Hematopoietic multipotent progenitor cell (in vitro differentiated cells): ENCODE results near the gene ZNRD2. TPM values are rescaled to one million over a fixed set of nuclear protein-coding genes. Genes with fewer than 3 reads are reported as not detected.
A peak's percentile ranks its signal among the peaks of the same experiment; 100 is the strongest.

Experiments used
- DNase-seq, 3 donors: peaks; one replicate each; pipeline ENCODE4 v3.0.0-alpha.2; 2011 to 2015; ENCODE audit warnings: low read depth in 2 of 3, low spot score in 2 of 3
- total RNA-seq: library from RNA; depleted of rRNA; stranded (reverse); fragments of >200 nt; gene quantifications from one replicate; pipeline ENCODE4 v1.2.3, GENCODE V29; 2012

ZNRD2 gene
- total RNA-seq, 1 donor, result 48.7 TPM

DNA sequence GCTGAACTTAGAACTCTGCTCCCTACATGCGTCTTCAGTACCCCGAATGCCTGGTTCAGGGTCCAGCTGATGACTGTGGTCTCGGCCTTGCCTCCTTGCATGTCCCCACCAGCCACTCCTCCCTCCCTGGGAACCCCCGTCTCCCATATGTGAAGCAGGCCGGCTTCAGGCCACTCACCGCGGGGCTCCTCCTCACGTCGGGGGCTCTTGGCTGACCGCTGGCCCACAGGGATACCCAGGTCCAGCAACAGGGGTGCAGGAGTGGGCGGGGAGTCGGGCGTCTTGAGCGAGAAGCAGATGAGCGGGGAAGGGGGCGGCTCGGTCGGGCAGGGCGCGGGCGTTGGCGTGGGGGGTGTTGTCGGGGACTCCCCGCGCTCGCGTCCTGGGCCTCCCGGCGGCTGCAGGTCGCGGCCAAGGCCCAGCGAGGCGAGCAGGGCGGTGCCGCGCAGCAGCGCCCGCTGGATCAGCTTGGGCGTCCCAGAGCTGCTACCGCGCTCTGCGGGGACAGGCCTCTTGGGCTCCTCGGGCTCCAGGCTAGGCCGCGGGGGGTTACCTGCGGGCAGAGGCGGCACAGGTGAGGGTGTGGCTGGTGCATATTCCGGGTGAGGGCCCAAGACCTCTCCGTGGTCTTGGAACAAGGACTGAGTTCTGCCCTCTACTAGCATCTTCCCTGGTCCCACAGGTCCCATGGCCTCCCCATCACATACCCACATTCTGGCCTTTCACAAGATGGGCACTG is 29.1 kb downstream of the ZNRD2 start:
- no peak for DNase-seq

DNA sequence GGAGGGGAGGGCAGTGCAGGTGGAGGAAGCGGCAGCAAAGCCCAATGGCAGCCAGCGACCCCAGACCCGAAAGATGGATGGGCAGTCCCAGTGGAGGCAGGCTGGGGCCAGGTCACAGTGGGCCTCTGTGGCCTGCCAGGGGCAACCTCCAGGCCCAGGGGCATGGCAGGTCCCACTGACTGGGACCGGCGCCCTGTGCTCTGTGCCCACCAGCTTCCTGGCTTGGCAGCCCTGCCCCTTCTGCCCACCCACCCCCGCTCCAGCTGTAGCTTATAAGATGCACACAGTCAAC is 29.6 kb downstream of the ZNRD2 start:
- no peak for DNase-seq

DNA sequence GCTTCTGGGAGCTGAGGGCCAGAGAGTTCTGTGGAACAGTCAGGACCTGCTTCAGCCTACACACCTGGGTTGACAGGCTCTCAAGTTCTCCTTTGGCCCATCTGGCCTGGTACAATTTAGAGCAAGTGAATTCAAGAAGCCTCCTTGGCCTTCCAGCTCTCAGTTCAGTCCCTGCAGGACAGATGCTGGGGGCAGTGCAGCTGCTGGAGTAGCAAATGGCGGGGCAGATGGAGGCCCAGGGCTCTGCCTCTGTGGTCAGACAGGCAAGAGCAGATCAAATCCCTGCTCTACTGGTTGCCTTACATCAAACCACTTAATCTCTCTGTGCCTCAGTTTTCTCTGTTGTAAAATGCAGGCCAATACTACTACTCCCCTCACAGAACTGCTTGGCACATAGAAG is 34.0 kb downstream of the ZNRD2 start:
- DNase-seq, result no peak

DNA sequence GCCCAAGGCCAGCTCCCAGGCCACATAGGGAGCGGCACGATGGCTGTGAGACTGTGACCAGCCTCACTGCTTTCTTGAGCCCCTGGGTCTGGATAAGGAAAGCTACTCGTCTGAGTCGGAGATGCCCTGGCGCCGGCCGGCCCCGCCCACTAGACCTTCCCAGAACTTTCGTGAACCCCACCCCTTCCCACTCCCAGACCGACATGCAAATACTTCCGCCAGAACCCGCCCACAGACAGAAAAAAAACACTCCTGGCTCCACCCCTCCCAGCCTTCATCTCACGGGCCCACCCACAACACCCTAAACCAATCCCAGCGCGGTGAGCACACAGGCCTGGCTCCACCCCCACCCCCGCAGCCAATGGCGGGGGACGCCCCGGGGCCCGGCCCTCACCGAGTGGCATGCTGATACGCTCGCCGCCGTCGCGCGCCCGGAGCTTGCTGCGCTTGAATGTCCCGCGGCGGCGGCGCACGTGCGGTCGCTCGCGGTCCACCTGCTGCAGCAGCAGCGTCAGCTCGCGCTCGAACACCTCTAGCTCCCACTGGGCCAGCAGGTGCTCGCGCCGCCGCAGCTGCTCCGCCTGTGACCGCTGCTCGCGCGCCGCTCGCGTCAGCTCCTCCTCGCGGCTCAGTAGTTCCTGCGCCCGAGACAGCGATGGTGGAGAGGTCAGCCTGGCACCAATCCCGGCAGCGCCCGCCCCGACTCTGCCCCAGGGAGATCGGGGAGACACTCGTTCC is 36.8 kb downstream of the ZNRD2 start:
- DNase-seq, result no peak

DNA sequence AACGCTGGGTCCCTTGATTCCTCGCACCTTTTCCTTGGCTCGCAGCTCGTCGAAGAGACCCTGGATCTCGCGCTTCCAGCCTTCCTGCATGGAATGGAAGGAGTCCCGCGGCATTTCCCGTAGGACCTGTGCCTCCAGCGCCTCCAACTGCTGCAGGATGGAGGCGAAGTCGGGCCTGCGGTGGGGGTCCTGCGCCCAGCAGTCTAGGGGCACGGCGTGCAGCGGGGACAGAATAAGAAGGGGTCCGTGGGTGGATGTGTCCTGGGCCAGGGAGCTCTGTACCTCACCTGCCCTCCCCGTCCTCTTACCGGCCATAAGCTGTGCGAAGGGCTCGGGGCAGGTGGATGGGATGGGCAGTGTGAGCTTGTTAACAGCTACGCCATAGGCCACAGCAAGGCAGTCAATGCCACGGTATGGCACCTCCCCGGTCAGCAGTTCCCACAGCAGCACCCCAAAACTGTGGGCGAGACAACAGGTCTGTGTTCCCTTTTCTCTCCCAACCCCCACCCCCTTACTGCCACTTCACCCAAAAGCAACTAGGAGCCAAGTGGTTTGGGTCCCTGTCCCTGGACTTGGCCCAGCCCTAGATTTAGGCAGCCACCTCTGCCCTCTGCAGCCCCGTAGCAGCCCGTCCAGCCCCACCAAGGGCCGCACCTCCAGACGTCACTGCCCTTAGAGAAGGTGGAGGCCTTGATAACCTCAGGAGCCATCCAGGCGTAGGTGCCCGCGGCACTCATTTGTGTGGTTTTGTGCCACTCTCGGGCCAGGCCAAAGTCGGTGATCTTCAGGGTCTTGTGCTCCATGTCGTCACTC is 37.5 kb downstream of the ZNRD2 start:
- DNase-seq, result no peak

DNA sequence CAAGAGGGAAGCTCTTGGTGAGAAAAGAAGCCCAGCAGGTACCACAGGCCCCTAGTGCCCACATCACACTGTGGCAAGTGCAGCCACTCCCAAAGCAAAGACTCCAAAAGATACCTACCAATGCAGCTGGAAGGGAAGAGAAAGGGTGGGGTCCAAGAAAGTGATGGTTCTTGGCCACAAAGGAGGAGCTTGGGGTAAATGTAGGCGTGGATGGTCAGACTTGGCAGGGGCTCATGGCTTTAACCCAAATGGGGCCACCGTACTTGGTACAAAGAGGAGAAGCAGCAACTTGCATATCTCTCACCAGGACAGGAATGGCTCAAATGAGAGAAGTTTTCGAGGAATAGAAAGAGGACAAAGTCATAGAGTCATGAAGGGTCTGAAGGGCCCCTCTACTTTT is 39.0 kb downstream of the ZNRD2 start:
- no peak for DNase-seq

DNA sequence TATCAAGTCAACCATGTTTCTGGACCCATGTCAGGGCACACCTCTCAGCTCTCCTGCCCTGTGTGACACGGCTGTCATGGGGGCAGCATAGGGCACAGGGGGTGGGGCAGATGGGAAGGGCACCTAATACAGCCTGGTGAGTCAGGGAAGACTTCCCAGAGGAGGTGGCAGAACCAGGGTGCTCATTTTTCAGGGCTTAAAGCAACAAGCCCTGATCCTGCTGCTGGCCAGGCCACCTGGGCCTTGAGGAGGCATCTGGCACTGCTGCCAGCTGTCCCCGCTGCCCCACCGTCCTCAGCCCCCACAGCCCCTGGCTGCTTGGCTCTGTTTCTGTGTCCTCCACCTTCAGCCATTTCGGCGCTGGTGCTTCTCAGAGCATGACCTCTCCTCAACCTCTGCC is 39.4 kb downstream of the ZNRD2 start:
- no peak for DNase-seq

DNA sequence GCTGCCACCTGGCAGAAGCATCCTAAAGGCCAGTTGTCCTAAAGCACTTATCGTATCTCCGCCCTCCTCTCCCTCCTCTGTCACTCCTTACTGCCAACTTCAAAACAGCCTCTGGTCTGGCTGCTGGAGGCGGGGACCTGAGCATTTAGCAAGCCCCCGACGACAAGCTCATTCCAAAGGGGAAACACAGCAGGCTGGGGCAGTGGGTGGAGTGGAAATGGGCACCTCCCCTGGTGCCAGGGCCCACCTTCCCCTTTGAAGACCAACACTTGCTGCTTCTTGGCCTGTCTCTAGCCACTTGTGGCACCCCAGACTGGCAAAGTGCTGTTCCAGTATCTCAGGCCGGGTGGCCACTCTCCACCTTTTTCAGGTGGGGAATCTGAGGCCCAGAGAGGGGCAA is 40.1 kb downstream of the ZNRD2 start:
- no peak for DNase-seq

DNA sequence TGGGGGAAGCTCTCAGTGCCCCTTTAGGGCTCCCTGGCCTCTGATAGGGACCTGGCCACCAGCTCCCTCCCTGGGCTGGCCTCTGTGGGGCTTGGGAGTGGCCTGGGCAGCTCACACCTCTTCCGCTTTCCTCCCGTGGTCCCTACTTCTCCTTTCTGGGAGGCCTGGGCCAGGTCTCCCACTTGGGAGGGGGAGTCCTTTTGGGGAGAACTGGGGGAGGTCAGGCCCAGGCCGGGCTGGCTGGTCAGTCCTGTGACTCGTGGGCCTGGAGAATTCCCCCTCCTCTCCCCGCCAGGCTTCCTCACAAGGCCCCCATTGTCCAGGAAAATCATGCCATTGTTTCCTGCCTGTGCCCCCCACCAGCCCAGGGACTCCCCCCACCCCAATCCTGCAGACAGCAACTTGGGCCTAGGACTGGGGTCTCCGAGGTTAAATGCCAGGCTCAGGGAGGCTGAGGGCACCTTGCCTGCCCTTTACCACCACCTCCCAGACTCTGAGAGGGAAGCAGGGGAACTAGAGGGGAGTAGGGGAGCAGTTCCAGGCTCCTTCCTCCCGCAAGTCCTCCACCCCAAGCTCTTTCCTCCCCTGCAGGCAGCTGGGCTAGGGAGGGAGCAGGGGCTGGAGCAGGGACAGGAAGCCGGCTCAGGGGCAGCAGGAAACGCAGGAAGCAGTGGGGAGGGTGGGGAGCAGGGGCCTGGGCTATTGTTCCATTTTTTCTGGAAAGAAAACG is 40.9 kb downstream of the ZNRD2 start:
- peak in 1 of 3 donors; percentile 60 for DNase-seq

DNA sequence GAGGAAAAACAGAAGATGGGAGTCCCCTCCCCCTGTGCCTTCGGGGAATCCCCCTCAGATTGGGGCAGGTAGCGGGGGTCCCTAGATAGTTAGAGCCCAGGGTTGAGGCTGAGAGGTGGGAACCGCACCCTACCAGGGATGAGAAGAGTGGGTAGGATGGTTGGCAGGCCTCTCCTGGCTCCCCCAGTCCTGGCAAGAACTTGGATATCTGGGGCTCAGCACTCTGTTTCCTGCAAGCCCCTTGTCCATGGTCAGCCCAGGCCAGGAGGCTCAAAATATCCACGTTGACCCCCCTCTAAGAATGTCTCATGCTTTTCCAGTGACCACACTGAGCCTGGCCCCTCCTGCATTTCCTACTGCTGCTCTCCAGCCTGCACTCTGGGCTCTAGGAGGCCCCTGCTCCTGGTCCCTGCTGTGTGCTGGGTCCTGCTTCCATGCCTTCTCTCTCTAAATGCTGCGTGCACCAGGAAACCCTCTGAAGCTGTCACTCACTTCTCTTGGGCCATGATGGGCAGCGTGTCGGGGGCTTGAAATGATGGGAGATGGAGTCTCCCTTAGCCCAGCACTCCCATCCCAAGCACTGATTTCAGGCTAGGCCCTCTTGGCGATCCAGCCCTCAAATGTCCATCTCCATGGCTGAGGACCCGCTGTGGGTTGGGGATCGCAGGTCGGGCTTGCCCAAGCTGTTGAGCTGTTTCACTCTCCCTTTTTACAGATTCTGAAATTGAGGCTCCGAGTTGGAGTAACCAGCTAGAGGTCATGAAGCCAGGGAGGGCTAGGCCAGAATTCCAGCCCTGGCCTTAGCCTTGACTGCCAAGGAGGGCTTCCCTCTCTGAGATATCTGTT is 41.7 kb downstream of the ZNRD2 start:
- no peak for DNase-seq

DNA sequence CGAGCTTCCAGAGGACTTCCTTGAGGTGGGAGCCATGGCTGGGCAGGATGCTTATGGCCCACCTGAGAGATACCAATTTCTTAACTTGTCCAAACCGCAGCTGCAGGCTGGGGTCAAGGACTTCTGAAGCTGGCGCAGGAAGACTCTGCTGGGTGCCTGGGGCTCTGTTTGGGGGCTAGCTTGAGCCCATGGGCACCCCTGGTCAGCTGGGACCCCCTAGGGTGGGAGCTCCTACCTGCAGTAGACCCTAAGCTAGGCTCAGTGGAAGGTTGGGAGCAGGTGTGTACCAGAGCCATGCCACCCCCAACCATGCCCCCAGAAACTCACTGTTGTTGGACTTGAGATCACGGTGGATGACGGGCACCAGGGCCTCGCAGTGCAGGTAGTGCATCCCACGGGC is 42.4 kb downstream of the ZNRD2 start:
- no peak for DNase-seq

DNA sequence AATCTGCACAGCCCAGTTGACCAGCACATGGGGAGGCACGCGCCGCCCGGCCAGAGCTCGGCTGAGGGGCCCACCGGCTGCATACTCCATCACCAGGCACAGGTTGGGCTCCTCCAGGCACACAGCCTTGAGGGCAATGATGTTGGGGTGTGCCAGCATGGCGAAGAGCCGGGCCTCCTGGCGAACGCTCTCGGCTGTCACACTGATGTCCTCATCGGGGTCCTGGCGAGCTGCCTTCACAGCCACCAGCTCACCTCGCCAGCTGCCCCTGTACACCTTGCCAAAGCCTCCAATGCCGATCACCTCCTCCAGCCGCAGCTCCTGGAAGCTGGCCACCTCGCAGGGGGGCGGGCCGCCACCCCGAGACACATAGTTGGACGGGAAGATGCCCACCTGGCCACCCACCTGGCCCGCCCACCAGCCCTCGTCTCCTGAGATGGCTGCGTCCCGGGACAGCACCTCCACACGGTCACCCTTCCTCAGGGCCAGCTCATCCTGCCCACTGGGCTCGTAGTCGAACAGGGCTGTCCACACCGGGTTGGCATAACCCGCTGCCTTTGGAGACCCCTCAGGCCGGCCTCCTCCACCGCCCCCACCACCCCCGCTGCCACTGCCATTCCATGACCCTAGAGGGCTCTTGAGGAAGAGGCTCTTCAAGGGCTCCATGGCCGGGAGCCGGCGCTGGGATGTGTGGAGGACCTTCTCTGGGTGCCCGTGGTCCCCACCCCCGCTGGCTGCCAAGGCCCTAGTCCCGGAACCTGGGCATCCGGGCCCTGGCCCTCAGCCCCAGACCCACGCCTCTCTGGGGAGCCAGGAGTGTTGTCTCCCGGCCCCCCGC is 43.0 kb downstream of the ZNRD2 start:
- no peak for DNase-seq

DNA sequence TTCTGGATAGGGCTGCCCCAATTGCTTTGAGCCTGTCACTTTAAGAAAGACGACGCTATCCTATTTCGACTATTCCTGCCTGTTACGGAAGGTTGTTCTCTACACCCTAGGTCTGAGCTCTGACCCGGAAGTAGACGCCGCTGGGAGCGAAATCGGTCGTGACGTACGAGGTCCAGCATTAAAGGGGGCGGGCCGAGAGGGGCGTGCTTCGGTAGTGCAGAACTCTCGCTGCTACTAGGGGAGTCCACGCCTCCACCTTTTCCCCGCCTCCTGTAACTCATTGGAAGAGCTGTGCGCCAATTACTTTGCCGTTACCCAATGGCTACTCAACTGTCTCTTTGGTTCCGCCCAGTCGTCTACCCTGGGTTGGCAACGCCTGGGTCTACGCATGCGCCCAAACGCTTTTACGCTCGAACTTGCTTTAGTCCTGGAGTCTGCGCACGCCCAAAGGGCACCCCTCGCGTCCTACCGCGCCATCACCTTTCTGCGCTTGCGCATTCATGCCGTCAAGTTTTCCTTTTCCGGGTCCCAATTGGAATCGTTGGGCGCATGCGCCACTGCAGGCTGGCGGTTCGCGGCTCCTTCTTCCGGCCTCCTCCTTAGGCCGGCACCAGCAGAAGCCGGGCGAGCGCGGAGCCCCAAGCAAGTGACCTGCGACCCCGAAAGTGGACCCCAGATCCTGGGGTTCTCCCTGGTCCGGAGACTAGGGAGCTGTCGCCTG is 45.1 kb downstream of the ZNRD2 start, which contains the start of gene PCNX3:
PCNX3 (plus strand) TSS at position 548 of the 721 bp plus-strand sequence. CDS start 536 bp downstream, outside the sequence.
- DNase-seq, result peak; percentile 100

DNA sequence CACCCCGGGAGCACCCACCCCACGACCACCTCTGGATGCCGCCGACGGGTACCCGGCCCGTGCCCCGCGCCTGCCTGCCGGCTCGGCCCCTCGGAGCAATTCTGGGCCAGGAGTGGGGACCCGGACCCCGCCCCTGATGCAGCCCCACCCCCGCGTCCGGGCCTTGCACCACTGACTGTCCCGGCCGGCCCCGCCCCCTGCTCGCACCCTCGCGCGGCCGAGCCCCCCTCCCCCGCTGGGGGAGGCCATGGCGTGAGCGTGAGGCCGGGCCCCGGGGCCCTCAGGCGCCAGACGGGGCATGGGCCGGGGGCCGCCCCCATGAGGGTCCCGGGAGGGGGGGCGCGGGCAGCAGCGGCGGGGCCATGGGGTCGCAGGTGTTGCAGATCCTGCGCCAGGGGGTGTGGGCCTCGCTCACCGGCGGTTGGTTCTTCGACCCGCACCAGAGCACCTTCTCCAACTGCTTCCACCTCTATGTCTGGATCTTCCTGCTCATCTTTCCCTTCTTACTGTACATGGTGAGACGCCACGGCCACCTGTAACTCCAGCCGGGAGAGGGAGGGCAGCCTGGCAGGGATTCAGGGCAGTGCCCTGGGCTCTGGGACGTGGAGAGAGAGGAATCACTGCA is 45.8 kb downstream of the ZNRD2 start:
- peak in 1 of 3 donors; percentile 40 for DNase-seq

DNA sequence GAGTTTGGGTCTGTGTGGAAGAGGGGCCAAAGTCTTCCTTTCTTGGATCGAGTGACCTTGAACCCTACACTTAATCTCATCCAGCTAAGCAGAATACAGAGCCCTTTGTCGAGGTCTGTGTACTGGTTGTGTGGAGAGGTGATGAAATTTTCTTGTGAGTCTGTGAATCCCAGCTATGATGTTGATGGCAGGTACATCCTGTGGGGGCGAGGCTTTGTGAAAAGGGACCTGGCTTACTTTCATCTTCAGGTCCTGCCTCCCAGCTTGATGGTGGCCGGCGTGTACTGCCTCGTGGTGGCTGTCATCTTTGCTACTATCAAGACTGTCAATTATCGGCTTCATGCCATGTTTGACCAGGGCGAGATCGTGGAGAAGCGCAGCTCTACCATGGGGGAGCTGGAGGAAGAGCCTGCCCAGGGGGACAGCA is 46.3 kb downstream of the ZNRD2 start:
- no peak for DNase-seq

DNA sequence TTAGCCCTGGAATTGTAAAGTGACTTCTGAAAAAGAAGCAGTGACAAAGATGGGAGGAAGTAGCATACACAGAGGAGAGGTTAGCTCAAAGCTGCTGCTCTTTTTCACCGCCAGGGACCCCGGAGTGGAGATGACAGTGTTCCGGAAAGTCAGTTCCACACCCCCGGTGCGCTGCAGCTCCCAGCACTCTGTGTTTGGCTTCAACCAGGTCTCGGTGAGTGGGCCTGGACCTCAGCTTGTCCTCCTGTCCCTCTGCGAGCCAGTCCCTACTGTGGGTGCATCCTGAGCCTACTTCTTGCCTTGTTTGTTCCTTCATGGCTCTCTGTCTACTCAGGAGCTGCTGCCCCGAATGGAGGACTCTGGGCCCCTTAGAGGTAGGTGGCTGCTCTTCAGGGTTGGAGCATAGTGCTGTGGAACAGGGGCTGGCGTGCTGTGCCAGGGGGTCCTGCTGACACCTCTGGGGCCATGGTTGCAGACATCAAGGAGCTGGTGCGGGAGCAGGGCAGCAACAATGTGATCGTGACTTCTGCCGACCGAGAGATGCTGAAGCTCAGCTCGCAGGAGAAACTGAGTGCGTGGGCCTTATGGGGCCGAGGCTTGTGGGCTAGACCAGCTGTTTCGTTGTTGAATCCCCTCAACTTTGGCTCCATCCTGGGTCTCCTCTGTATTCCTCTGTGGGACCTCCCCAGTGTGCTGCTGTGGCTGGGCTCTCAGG is 47.0 kb downstream of the ZNRD2 start:
- no peak for DNase-seq

DNA sequence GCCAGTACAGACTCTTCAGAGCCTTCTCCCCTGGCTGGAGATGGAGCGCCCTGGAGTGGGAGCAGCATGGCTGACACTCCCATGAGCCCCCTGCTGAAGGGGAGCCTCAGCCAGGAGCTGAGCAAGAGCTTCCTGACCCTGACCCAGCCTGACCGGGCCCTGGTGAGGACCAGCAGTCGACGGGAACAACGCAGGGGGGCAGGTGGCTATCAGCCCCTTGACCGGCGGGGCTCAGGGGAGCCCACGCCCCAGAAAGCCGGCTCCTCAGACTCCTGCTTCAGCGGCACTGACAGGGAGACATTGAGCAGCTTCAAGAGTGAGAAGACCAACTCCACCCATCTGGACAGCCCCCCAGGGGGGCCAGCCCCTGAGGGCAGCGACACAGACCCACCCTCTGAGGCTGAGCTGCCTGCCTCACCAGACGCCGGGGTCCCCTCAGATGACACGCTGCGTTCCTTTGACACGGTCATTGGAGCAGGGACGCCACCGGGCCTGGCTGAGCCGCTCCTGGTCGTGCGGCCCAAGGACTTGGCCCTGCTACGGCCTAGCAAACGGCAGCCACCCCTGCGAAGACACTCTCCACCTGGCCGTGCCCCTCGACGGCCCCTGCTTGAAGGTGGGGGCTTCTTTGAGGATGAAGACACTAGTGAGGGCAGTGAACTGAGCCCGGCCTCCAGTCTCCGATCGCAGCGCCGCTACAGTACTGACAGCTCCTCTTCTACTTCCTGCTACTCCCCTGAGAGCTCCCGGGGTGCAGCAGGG is 47.9 kb downstream of the ZNRD2 start:
- no peak for DNase-seq
